CD14-positive monocyte (primary cell): ENCODE results near the gene DCLRE1B. TPM values are rescaled to one million over a fixed set of nuclear protein-coding genes. Genes with fewer than 3 reads are reported as not detected.

Experiments used
- DNase-seq, 3 donors: peaks; one replicate each; pipeline ENCODE4 v3.0.0-alpha.2; 2011 to 2022
- H2AFZ ChIP-seq: 2 replicates; pipeline ENCODE4 v1.6.0; 2012; ENCODE audit warnings: mild to moderate bottlenecking, low read depth, low read length, inconsistent platforms; ENCODE audit not compliant: insufficient read depth, poor library complexity, severe bottlenecking
- H3K27ac ChIP-seq, 2 donors: 1 replicate in 1 of 2; 2 replicates in 1 of 2; pipeline ENCODE4 v1.5.1; 2012 to 2013; ENCODE audit warnings: low read length in 2 of 2, control low read depth in 1 of 2, inconsistent platforms in 1 of 2, low read depth in 1 of 2, mild to moderate bottlenecking in 1 of 2
- H3K27me3 ChIP-seq, 2 donors: one replicate each; pipeline versions ENCODE4 v1.6.0 to v1.6.1; 2011 to 2013; ENCODE audit warnings: low read length in 2 of 2; ENCODE audit not compliant: control insufficient read depth in 2 of 2, insufficient read depth in 2 of 2
- H3K36me3 ChIP-seq, 2 donors: replicated peaks in 1 of 2; 1 replicate in 1 of 2; 2 replicates in 1 of 2; pipeline versions ENCODE4 v1.5.1 to v1.6.1; 2012 to 2013; ENCODE audit warnings: low read length in 2 of 2, control low read depth in 1 of 2, inconsistent platforms in 1 of 2, mild to moderate bottlenecking in 1 of 2; ENCODE audit not compliant: insufficient read depth in 2 of 2, control insufficient read depth in 1 of 2
- H3K4me1 ChIP-seq, 2 donors: 1 replicate in 1 of 2; 2 replicates in 1 of 2; pipeline versions ENCODE4 v1.5.1 to v1.6.1; 2012 to 2013; ENCODE audit warnings: low read length in 2 of 2, control low read depth in 1 of 2, inconsistent platforms in 1 of 2, mild to moderate bottlenecking in 1 of 2, moderate library complexity in 1 of 2; ENCODE audit not compliant: insufficient read depth in 2 of 2, control insufficient read depth in 1 of 2
- H3K4me2 ChIP-seq: replicated peaks from 2 replicates; pipeline ENCODE3; 2012; ENCODE audit warnings: low read length, moderate library complexity, mild to moderate bottlenecking; ENCODE audit not compliant: poor library complexity, severe bottlenecking; ENCODE audit errors: extremely low read depth
- H3K4me3 ChIP-seq, 3 experiments: fragments of 200-600 bp in 1 of 3; sonication (generic) in 1 of 3; replicated peaks in 1 of 3; 1 replicate in 2 of 3; 2 replicates in 1 of 3; pipeline ENCODE4 v1.5.1; 2011 to 2013; ENCODE audit warnings: low read length in 3 of 3, mild to moderate bottlenecking in 3 of 3, control low read depth in 2 of 3, low read depth in 2 of 3, inconsistent platforms in 1 of 3, moderate library complexity in 1 of 3
- H3K79me2 ChIP-seq: 2 replicates; pipeline ENCODE4 v1.6.0; 2012; ENCODE audit warnings: mild to moderate bottlenecking, control low read depth, inconsistent platforms, low read length, moderate library complexity; ENCODE audit not compliant: insufficient read depth
- H3K9ac ChIP-seq: 2 replicates; pipeline ENCODE4 v1.6.0; 2017; ENCODE audit warnings: low read length, mild to moderate bottlenecking; ENCODE audit not compliant: insufficient read depth, poor library complexity, severe bottlenecking
- H3K9me3 ChIP-seq, 2 donors: replicated peaks in 1 of 2; 1 replicate in 1 of 2; 2 replicates in 1 of 2; pipeline versions ENCODE4 v1.5.1 to v1.6.1; 2012 to 2013; ENCODE audit warnings: low read length in 2 of 2, control low read depth in 1 of 2; ENCODE audit not compliant: control insufficient read depth in 1 of 2, insufficient read depth in 1 of 2
- H4K20me1 ChIP-seq: 2 replicates; pipeline ENCODE4 v1.6.0; 2012; ENCODE audit warnings: mild to moderate bottlenecking, low read length, control low read depth, moderate library complexity; ENCODE audit not compliant: insufficient read depth
- H3K27ac Mint-ChIP-seq, 7 donors: one replicate each; pipeline ENCODE4 v1.8.0; 2020; ENCODE audit warnings: mild to moderate bottlenecking in 7 of 7, mixed read lengths in 7 of 7, moderate library complexity in 6 of 7, inconsistent platforms in 2 of 7
- H3K27me3 Mint-ChIP-seq, 3 donors: one replicate each; pipeline ENCODE4 v1.8.0; 2021 to 2022; ENCODE audit warnings: low read depth in 3 of 3, mild to moderate bottlenecking in 3 of 3, mixed read lengths in 3 of 3, moderate library complexity in 3 of 3, inconsistent platforms in 1 of 3
- H3K36me3 Mint-ChIP-seq, 2 donors: one replicate each; pipeline ENCODE4 v1.8.0; 2020; ENCODE audit warnings: mixed read lengths in 2 of 2, inconsistent platforms in 1 of 2, mild to moderate bottlenecking in 1 of 2
- H3K4me1 Mint-ChIP-seq: one replicate; pipeline ENCODE4 v1.8.0; 2020; ENCODE audit warnings: mild to moderate bottlenecking, mixed read lengths
- H3K4me3 Mint-ChIP-seq, 2 donors: one replicate each; pipeline ENCODE4 v1.8.0; 2020; ENCODE audit warnings: mild to moderate bottlenecking in 2 of 2, mixed read lengths in 2 of 2, moderate library complexity in 1 of 2
- H3K9me3 Mint-ChIP-seq, 7 donors: one replicate each; pipeline ENCODE4 v1.8.0; 2020 to 2022; ENCODE audit warnings: mixed read lengths in 7 of 7, mild to moderate bottlenecking in 6 of 7, moderate library complexity in 6 of 7, inconsistent platforms in 2 of 7
- WGBS: methylation state at CpG from one replicate; pipeline ENCODE4 v1.1.5; 2013; ENCODE audit warnings: missing lambda C conversion rate; ENCODE audit not compliant: insufficient coverage; 5-methylcytosine and 5-hydroxymethylcytosine counted together
- intact Hi-C, 2 donors: fragments of 100-400 bp; cut with micrococcal nuclease; formaldehyde crosslinking; loops; one replicate each; pipeline versions ENCODE4 v1.15.0 to v1.15.1; 2023
- polyA plus RNA-seq, 3 donors: library from polyadenylated mRNA; depleted of rRNA in 1 of 3; unstranded in 2 of 3; stranded (reverse) in 1 of 3; fragments of 300-500 nt in 2 of 3; fragments of >200 nt in 1 of 3; fragmentation: Illumina TruSeq in 2 of 3; gene quantifications; 1 replicate in 2 of 3; 2 replicates in 1 of 3; pipeline ENCODE4 v1.2.3, GENCODE V29; 2012 to 2021
- TF ChIP-seq, protein P1 (sequence below): fragments of 200-600 bp; IDR thresholded peaks from one replicate; pipeline ENCODE4 v1.8.0; 2022; ENCODE audit warnings: antibody characterized with exemption, mild to moderate bottlenecking

Gene DCLRE1B
- polyA plus RNA-seq, 3 donors, result 3.0 to 5.7 (median 4.5) TPM

DNA sequence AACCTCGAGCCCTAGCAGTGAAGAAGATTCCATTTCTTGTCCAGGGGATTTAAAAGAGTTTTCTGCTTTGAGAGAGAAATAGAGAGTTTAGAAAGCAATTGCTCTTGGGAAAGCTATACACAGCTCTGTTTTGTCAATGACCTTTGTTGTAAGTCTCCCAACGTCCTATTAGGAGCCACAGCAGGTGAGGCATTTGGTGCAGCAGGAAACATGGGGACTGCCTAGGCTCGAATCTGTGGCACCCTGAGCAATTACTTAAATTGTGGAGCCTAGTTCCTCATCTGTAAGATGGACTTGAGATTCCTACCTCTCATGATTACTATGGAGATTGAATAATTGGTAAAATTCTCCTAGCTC is 8.2 kb downstream of the DCLRE1B start:
- no peak for DNase-seq
- Histone ChIP-seq H3K9me3 (no peaks in the 10 kb centered on the region), H2AFZ (no peak overlapping the region), H3K27ac (no peak overlapping the region), H3K4me3 (no peak overlapping the region), H3K9ac (no peak overlapping the region), H3K79me2 (peaks cover 52% of the 10 kb centered on the region), H3K36me3 (peaks cover 27 to 50% of the 10 kb centered on the region in 2 donors), H4K20me1 (no peaks in the 10 kb centered on the region), H3K27me3 (no peaks in the 10 kb centered on the region), H3K4me1 (no peaks in the 10 kb centered on the region), H3K4me2 (no peak overlapping the region)
- no peaks in the 10 kb centered on the region for H3K27me3 Mint-ChIP-seq
- intact Hi-C loops, result no loop called here
- H3K9me3 Mint-ChIP-seq, result peaks cover 0 to 3% (median 0%) of the 10 kb centered on the region in 7 donors
- H3K4me1 Mint-ChIP-seq, result peaks cover 19% of the 10 kb centered on the region
- TF ChIP-seq, protein P1, sequence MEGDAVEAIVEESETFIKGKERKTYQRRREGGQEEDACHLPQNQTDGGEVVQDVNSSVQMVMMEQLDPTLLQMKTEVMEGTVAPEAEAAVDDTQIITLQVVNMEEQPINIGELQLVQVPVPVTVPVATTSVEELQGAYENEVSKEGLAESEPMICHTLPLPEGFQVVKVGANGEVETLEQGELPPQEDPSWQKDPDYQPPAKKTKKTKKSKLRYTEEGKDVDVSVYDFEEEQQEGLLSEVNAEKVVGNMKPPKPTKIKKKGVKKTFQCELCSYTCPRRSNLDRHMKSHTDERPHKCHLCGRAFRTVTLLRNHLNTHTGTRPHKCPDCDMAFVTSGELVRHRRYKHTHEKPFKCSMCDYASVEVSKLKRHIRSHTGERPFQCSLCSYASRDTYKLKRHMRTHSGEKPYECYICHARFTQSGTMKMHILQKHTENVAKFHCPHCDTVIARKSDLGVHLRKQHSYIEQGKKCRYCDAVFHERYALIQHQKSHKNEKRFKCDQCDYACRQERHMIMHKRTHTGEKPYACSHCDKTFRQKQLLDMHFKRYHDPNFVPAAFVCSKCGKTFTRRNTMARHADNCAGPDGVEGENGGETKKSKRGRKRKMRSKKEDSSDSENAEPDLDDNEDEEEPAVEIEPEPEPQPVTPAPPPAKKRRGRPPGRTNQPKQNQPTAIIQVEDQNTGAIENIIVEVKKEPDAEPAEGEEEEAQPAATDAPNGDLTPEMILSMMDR, result no peak
- WGBS, result 59% methylated on average over 2 of the region's 3 CpGs
- peaks cover 43 to 63% of the 10 kb centered on the region in 2 donors for H3K36me3 Mint-ChIP-seq
- H3K4me3 Mint-ChIP-seq, result no peak overlapping the region
- peak overlapping the region in 4 of 7 donors; percentile 10 to 66 (median 51) for H3K27ac Mint-ChIP-seq

DNA sequence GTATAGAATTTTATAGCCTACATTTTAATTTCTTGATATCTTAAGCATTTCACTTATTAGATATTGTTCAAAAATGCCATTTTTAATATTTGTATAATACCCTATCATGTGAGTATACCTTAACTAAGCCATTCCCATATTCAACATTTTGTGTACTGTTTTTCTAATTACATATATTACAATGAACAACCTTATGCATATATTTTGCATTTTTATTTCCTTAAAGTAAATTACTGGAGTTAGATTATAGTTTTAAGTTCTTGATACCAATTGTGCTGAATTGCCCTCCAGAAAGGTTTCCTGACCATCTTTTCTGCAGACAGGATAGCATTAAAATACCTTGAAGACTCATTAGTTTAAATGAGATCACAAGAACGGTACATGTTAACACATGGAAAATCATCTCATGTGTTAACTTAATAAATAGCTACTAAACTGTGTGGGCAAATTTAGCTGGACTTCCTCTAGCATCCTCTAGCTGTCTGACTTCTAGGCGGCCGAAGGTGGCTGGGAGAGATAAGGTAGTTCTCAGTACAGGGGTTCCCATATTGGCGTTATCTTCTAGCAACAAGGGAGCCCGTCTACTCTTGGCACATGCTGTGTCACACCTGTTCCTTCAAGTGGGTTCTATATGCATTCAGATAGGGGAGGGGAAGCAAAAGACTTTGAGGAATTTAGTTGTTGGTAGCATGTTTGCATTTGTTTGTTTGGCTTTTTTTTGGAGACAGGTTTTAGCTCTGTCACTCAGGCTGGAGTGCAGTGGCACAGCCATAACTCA is 8.9 kb downstream of the DCLRE1B start:
- intact Hi-C loops, result no loop called here
- H3K9ac ChIP-seq, result no peak overlapping the region
- peaks cover 14% of the 10 kb centered on the region for H3K4me1 Mint-ChIP-seq
- H3K9me3 Mint-ChIP-seq, result peaks cover 0 to 3% (median 0%) of the 10 kb centered on the region in 7 donors
- H3K4me3 ChIP-seq, result no peak overlapping the region
- no peak for DNase-seq
- no peak overlapping the region for H3K4me2 ChIP-seq
- H3K27ac ChIP-seq, result no peak overlapping the region
- WGBS, result 37% methylated on average over 2 of the region's 5 CpGs
- peaks cover 0 to 3% (median 0%) of the 10 kb centered on the region in 3 donors for H3K27me3 Mint-ChIP-seq
- H3K27me3 ChIP-seq, result no peaks in the 10 kb centered on the region
- no peak overlapping the region for H2AFZ ChIP-seq
- no peaks in the 10 kb centered on the region for H3K4me1 ChIP-seq
- TF ChIP-seq, protein P1, result no peak
- H3K36me3 ChIP-seq, result peaks cover 26 to 43% of the 10 kb centered on the region in 2 donors
- H3K27ac Mint-ChIP-seq, result peak overlapping the region in 2 of 7 donors; percentile 3 to 16
- peaks cover 45% of the 10 kb centered on the region for H3K79me2 ChIP-seq
- no peak overlapping the region for H3K4me3 Mint-ChIP-seq
- H3K36me3 Mint-ChIP-seq, result peaks cover 41 to 55% of the 10 kb centered on the region in 2 donors
- H4K20me1 ChIP-seq, result no peaks in the 10 kb centered on the region
- H3K9me3 ChIP-seq, result no peaks in the 10 kb centered on the region
